GM18951 (cell line): ENCODE measurements around the gene HOXD4.

ENCODE experiments used
- POLR2A ChIP-seq: IDR thresholded peaks from 4 replicates; pipeline ENCODE4 v1.6.1; 2011; ENCODE audit warnings: mild to moderate bottlenecking; ENCODE audit not compliant: insufficient read length, insufficient read depth; ENCODE audit errors: extremely low read depth
- in situ Hi-C: fragments of 300-500 bp; cut with MboI; formaldehyde crosslinking; loops from one replicate; pipeline ENCODE4 v1.12.0; 2022; ENCODE audit warnings: low sequenced_read_pairs, mixed read lengths, inconsistent platforms; ENCODE audit not compliant: unreplicated experiment

Gene HOXD4

GRCh38 chr2:176151442-176152287 lies at the start of gene HOXD4:
TSS of gene HOXD4 (plus strand) at chr2:176151550. CDS start at chr2:176151634, 84 bp downstream.
- in situ Hi-C loops = no loop called here
- no peak for TF ChIP-seq POLR2A

DNA sequence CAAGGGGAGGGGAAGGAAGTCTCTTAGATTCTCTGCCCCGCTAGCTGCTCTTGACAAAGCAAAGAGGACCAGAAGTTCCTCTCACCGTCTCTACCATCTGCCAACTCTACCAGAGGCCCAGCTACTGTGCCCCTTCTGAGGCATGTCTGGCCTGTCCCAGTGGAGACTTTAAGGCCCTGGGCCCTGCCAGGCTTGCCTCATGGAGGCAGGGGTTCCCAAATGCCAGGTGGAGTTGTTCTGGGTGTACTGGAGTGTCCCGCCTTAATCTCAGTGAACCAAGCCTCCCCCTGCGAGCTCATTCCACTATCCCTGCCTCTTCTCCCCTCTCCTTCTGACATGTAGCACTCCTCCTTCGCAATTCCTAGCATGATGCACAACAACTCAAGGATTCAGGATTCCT lies 49.5 kb upstream of the HOXD4 start:
- no peak for TF ChIP-seq POLR2A
- in situ Hi-C loops = no loop called here

- TF ChIP-seq POLR2A = no peak
- in situ Hi-C loops = no loop called here
Observed at GRCh38 chr2:176102309-176102866, 49.0 kb upstream of the HOXD4 start.

- in situ Hi-C loops = no loop called here
Observed at GRCh38 chr2:176103194-176103593, 48.2 kb upstream of the HOXD4 start.

GRCh38 chr2:176103742-176104315 lies 47.5 kb upstream of the HOXD4 start:
- in situ Hi-C loops = no loop called here
- TF ChIP-seq POLR2A = no peak

More at GRCh38 chr2:176103194-176103593, 48.2 kb upstream of the HOXD4 start:
- TF ChIP-seq POLR2A = no peak

- in situ Hi-C loops = no loop called here
- no peak for TF ChIP-seq POLR2A
Observed at GRCh38 chr2:176104316-176105077, 46.9 kb upstream of the HOXD4 start.

DNA sequence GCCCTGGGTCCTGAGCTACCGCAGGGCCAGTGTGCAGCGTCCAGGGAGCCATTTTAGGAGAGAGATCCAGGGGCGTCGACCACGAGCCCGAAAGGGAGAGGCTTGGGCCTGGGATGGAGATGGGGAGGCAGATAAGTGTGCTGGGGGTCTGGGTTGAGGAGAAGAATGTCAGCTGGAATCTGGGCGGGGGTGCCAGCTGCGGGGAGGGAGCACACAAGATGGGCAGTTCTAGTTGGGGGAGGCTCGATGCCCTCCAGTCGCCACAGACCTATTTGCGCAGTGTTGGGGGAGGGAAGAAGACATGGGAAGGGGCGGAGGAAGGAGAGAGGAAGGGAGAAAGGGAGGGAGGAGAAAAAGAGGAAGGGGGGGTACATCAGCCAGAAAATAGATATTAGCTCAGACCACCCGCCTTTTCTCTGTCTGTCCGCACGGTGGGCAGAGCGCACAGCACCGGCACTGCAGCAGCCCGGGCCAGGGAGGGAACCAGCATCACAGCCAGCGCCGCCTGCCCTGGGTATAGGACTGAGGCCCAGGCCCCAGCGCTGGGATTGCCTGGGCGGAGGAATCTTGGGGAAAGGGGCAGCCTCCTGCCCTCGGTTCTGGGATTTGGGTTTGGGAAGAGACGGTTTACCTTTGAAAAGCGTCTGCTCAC lies 46.1 kb upstream of the HOXD4 start:
- no peak for TF ChIP-seq POLR2A
- in situ Hi-C loops = no loop called here

DNA sequence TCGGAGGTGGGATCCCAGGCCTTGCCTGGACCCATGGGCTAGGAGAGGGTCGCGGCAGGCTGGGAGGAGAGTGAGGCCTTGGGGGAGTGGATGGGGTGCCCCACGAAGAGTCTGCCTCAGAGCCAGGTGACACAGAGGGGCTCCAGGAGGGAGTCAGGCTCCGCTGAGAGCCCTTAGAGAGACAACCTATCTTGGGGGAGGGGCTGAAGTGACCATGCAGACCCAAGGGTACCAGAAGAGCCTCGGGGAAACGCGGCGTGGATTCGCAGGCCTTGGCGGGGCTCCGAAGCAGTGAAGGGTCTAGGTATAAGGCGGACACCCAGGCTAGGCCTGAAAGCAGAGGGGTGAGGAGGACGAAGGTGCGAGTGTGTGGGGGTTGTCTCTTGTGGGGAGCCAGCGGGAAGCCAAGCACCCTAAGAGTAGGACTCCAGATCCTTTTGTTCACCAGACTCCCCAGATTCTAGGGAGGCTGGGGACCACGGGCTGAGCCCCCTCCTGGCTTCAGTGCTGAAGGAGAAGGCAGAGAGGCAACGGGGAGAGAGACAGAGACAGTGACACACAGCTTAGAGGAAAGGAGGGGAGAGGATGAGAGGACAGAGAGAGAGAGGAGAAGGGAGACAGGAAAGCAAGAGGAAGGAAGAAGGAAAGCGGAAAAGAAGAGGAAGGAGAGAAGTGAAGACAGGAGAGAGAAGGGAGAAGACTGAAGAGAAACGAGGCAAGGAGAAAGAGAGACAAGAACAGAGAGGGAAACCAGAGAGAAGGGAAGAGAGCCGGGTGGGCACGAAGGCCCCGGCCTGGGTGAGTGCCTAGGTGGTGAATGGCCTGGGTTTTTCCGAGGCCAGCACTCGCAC lies 45.4 kb upstream of the HOXD4 start:
- in situ Hi-C loops = no loop called here
- TF ChIP-seq POLR2A = no peak

DNA sequence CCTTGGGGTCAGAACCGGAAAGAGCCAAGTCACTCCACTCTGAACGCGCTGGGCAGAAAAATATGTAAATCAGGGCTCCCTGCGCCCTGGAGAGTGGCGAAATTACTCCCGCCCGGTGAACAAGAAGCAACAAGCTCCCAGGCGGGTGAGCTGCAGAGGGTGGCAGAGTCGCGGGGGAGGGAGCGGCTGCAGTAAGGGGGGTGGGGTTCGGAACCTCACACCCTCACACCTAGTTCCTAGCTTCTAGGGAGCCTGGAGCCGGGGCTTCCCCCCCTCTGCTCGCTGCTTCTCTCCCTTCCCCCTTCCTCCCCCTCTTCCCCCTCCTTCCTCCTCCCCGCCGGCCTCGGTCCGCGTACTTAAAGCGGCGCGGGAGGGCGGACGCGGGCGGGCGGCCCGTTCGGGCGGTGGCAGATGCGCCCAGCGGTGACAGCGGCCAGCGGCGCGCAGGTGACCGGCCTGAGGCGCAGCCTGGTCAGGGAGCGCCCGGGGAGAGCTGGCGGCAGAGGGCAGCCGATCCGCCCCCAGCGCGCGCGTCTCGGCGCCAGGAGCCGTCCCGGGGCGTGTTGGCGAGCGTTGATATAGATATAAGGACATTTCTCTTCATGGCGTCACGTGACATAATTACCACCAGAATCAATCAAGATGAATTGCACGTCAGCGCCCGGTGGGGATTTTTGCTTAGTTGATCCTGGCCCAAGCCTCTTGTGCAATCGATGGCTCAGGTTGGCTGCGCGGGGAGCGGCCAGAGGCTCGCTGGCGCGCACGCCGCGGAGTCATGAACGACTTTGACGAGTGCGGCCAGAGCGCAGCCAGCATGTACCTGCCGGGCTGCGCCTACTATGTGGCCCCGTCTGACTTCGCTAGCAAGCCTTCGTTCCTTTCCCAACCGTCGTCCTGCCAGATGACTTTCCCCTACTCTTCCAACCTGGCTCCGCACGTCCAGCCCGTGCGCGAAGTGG lies 44.5 kb upstream of the HOXD4 start, which contains the start of gene HOXD11:
TSS of gene HOXD11 (plus strand) at position 700 of the 959 bp plus-strand sequence. CDS start at position 776, 76 bp downstream.
- in situ Hi-C loops = no loop called here
- no peak for TF ChIP-seq POLR2A

- no peak for TF ChIP-seq POLR2A
- in situ Hi-C loops = no loop called here
Observed at GRCh38 chr2:176107731-176108181, 43.6 kb upstream of the HOXD4 start.
